HEK293 (cell line): Measurements from ENCODE around the gene MAGI1.
A peak's percentile ranks its signal among the peaks of the same experiment; 100 is the strongest.

Experiments used
- CTCF ChIP-seq: fragments of 450-650 bp; formaldehyde crosslinking; IDR thresholded peaks from 2 replicates; pipeline ENCODE4 v1.5.1; 2016; ENCODE audit warnings: missing biosample characterization, missing genetic modification characterization
- EGR2 ChIP-seq: fragments of 450-650 bp; formaldehyde crosslinking; IDR thresholded peaks from 2 replicates; pipeline ENCODE4 v1.5.1; 2016; ENCODE audit warnings: low read depth, missing biosample characterization, missing genetic modification characterization
- GLI4 ChIP-seq: fragments of 450-650 bp; formaldehyde crosslinking; IDR thresholded peaks from 2 replicates; pipeline ENCODE4 v1.5.1; 2016; ENCODE audit warnings: missing biosample characterization, missing genetic modification characterization
- GLIS1 ChIP-seq: fragments of 450-650 bp; formaldehyde crosslinking; IDR thresholded peaks from 2 replicates; pipeline ENCODE4 v1.5.1; 2016; ENCODE audit warnings: missing biosample characterization, missing genetic modification characterization
- GLIS2 ChIP-seq: fragments of 450-650 bp; formaldehyde crosslinking; IDR thresholded peaks from 2 replicates; pipeline ENCODE4 v1.5.1; 2016; ENCODE audit warnings: missing biosample characterization, missing genetic modification characterization
- HOXC10 ChIP-seq: sonication (generic); formaldehyde crosslinking; IDR thresholded peaks from 2 replicates; pipeline ENCODE4 v1.8.1; 2023; ENCODE audit warnings: mild to moderate bottlenecking, missing genetic modification reagents
- KLF10 ChIP-seq: fragments of 450-650 bp; IDR thresholded peaks from 2 replicates; pipeline ENCODE4 v1.5.1; 2018; ENCODE audit warnings: missing biosample characterization, mild to moderate bottlenecking, missing genetic modification characterization
- KLF17 ChIP-seq: fragments of 450-650 bp; formaldehyde crosslinking; IDR thresholded peaks from 2 replicates; pipeline ENCODE4 v1.5.1; 2016; ENCODE audit warnings: missing biosample characterization, missing genetic modification characterization
- OVOL3 ChIP-seq: fragments of 450-650 bp; formaldehyde crosslinking; IDR thresholded peaks from 2 replicates; pipeline ENCODE4 v1.5.1; 2016; ENCODE audit warnings: missing biosample characterization, missing genetic modification characterization
- REST ChIP-seq: fragments of 450-650 bp; formaldehyde crosslinking; IDR thresholded peaks from 2 replicates; pipeline ENCODE4 v1.5.1; 2016; ENCODE audit warnings: missing biosample characterization, missing genetic modification characterization
- ZBTB7A ChIP-seq: fragments of 450-650 bp; formaldehyde crosslinking; IDR thresholded peaks from 2 replicates; pipeline ENCODE4 v1.5.1; 2016; ENCODE audit warnings: low read depth, missing biosample characterization, missing genetic modification characterization
- ZEB2 ChIP-seq: fragments of 450-650 bp; formaldehyde crosslinking; IDR thresholded peaks from 2 replicates; pipeline ENCODE4 v1.5.1; 2016; ENCODE audit warnings: missing biosample characterization, missing genetic modification characterization
- ZNF10 ChIP-seq: fragments of 450-650 bp; formaldehyde crosslinking; IDR thresholded peaks from 2 replicates; pipeline ENCODE4 v1.5.1; 2017; ENCODE audit warnings: missing biosample characterization, missing genetic modification characterization
- ZNF112 ChIP-seq: fragments of 450-650 bp; formaldehyde crosslinking; IDR thresholded peaks from 2 replicates; pipeline ENCODE4 v1.5.0; 2017; ENCODE audit warnings: missing biosample characterization, missing genetic modification characterization
- ZNF169 ChIP-seq: fragments of 450-650 bp; formaldehyde crosslinking; IDR thresholded peaks from 2 replicates; pipeline ENCODE4 v1.5.1; 2016; ENCODE audit warnings: missing biosample characterization, missing genetic modification characterization
- ZNF184 ChIP-seq: fragments of 450-650 bp; IDR thresholded peaks from 2 replicates; pipeline ENCODE4 v1.5.1; 2018; ENCODE audit warnings: missing biosample characterization, mild to moderate bottlenecking, missing genetic modification characterization
- ZNF202 ChIP-seq: fragments of 450-650 bp; formaldehyde crosslinking; IDR thresholded peaks from 2 replicates; pipeline ENCODE4 v1.5.1; 2016; ENCODE audit warnings: missing biosample characterization, missing genetic modification characterization, borderline replicate concordance
- ZNF24 ChIP-seq: fragments of 450-650 bp; formaldehyde crosslinking; IDR thresholded peaks from 2 replicates; pipeline ENCODE4 v1.5.1; 2016; ENCODE audit warnings: missing biosample characterization, missing genetic modification characterization
- ZNF280C ChIP-seq: fragments of 450-650 bp; formaldehyde crosslinking; IDR thresholded peaks from 2 replicates; pipeline ENCODE4 v1.5.1; 2016; ENCODE audit warnings: missing biosample characterization, missing genetic modification characterization
- ZNF335 ChIP-seq: fragments of 450-650 bp; formaldehyde crosslinking; conservative IDR thresholded peaks from 2 replicates; pipeline ENCODE4 v1.5.1; 2016; ENCODE audit warnings: missing biosample characterization, missing genetic modification characterization
- ZNF354C ChIP-seq: fragments of 450-650 bp; formaldehyde crosslinking; IDR thresholded peaks from 2 replicates; pipeline ENCODE4 v1.5.1; 2016; ENCODE audit warnings: missing biosample characterization, missing genetic modification characterization, low read depth, borderline replicate concordance
- ZNF398 ChIP-seq: fragments of 450-650 bp; formaldehyde crosslinking; IDR thresholded peaks from 2 replicates; pipeline ENCODE4 v1.5.1; 2017; ENCODE audit warnings: missing biosample characterization, missing genetic modification characterization
- ZNF510 ChIP-seq: fragments of 450-650 bp; formaldehyde crosslinking; IDR thresholded peaks from 2 replicates; pipeline ENCODE4 v1.5.1; 2018; ENCODE audit warnings: mild to moderate bottlenecking, missing genetic modification characterization, missing biosample characterization; ENCODE audit not compliant: insufficient replicate concordance
- ZNF610 ChIP-seq: fragments of 450-650 bp; formaldehyde crosslinking; IDR thresholded peaks from 2 replicates; pipeline ENCODE4 v1.5.1; 2016; ENCODE audit warnings: missing biosample characterization, missing genetic modification characterization, borderline replicate concordance
- ZNF830 ChIP-seq: fragments of 450-650 bp; IDR thresholded peaks from 2 replicates; pipeline ENCODE4 v1.5.0; 2018; ENCODE audit warnings: missing biosample characterization, missing genetic modification characterization, low read depth, mild to moderate bottlenecking, moderate library complexity
- ZNF837 ChIP-seq: fragments of 450-650 bp; formaldehyde crosslinking; IDR thresholded peaks from 2 replicates; pipeline ENCODE4 v1.5.1; 2016; ENCODE audit warnings: missing biosample characterization, missing genetic modification characterization
- ZSCAN4 ChIP-seq: fragments of 450-650 bp; formaldehyde crosslinking; IDR thresholded peaks from 2 replicates; pipeline ENCODE4 v1.5.1; 2017; ENCODE audit warnings: missing biosample characterization, missing genetic modification characterization
- ZXDB ChIP-seq: fragments of 450-650 bp; formaldehyde crosslinking; IDR thresholded peaks from 2 replicates; pipeline ENCODE4 v1.5.1; 2016; ENCODE audit warnings: missing biosample characterization, missing genetic modification characterization

MAGI1 gene

GRCh38 chr3:66037330-66037985, 1.3 kb downstream of the MAGI1 start (continued):
- TF ChIP-seq KLF17 (tag by site-specific recombination) (no peak), ZNF510 (no peak), ZNF280C (tag by site-specific recombination) (no peak), OVOL3 (no peak), ZNF112 (tag by site-specific recombination) (no peak), ZNF398 (tag by site-specific recombination) (peak; percentile 87), GLI4 (tag by site-specific recombination) (no peak), ZNF184 (tag by site-specific recombination) (no peak), KLF10 (tag by site-specific recombination) (no peak), REST (tag by site-specific recombination) (no peak), GLIS1 (tag by site-specific recombination) (no peak), ZNF202 (tag by site-specific recombination) (no peak), ZNF24 (tag by site-specific recombination) (no peak), ZXDB (tag by site-specific recombination) (0 out of 2 replicates have a peak, but pooled peaks have one; percentile 10), ZEB2 (peak; percentile 57; the same call in 1 of the 2 replicates), ZNF335 (tag by site-specific recombination) (peak; percentile 25; the same call in 1 of the 2 replicates), EGR2 (tag by site-specific recombination) (no peak), ZSCAN4 (tag by site-specific recombination) (no peak), ZBTB7A (tag by site-specific recombination) (no peak), ZNF10 (tag by site-specific recombination) (no peak), ZNF837 (tag by site-specific recombination) (no peak), CTCF (peak; percentile 52; the same call in 1 of the 2 replicates), ZNF169 (no peak), HOXC10 (no peak), ZNF354C (tag by site-specific recombination) (no peak), GLIS2 (tag by site-specific recombination) (peak; percentile 58; the same call in 1 of the 2 replicates), ZNF610 (tag by site-specific recombination) (no peak), ZNF830 (tag by site-specific recombination) (no peak)
